Measurements from ENCODE around the gene PDIA4.

- TF ChIP-seq YY1 (IDR thresholded peaks at IDR 0.05; ENCODE audit: insufficient read depth, insufficient read length) (no peak), ZNF274 (IDR thresholded peaks at IDR 0.05; ENCODE audit: low read depth, low read length) (no peak), SUZ12 (IDR thresholded peaks at IDR 0.05; ENCODE audit: extremely low read depth, insufficient read depth, insufficient read length) (no peak)
Measured at GRCh38 chr7:148993193-148993592, 35.1 kb downstream of the PDIA4 start.

Data from NT2/D1 (cell line).